KOPT-K1 (cell line): ENCODE measurements around the gene GRK2.
"Not testable (repeated sequence)": the region's sequence is repeated elsewhere in the genome, so short reads cannot be mapped to it uniquely, and the experiment has no call there.

ENCODE experiments used
- H3K27ac ChIP-seq: fragments of 200-600 bp; sonication (generic); 2 replicates; pipeline ENCODE4 v1.5.1; 2016; ENCODE audit warnings: antibody characterized with exemption, mild to moderate bottlenecking, low read depth, low read length; ENCODE audit not compliant: poor library complexity, severe bottlenecking
- H3K36me3 ChIP-seq: fragments of 200-600 bp; sonication (generic); 2 replicates; pipeline ENCODE4 v1.5.1; 2017; ENCODE audit warnings: antibody characterized with exemption, mild to moderate bottlenecking, low read length, moderate library complexity; ENCODE audit not compliant: insufficient read depth
- H3K9me3 ChIP-seq: fragments of 200-600 bp; sonication (generic); 2 replicates; pipeline ENCODE4 v1.5.1; 2017; ENCODE audit warnings: antibody characterized with exemption, low read length, mild to moderate bottlenecking; ENCODE audit not compliant: insufficient read depth, poor library complexity, severe bottlenecking

The GRK2 gene

GRCh38 chr11:67248653-67249052 lies 17.6 kb upstream of the GRK2 start:
- no peak overlapping the region for H3K27ac ChIP-seq
- H3K36me3 ChIP-seq, result peaks cover 99% of the 10 kb centered on the region
- H3K9me3 ChIP-seq, result no peaks in the 10 kb centered on the region

GRCh38 chr11:67250059-67251043 lies 15.9 kb upstream of the GRK2 start:
- Histone ChIP-seq H3K27ac (no peak overlapping the region), H3K36me3 (peaks cover 99% of the 10 kb centered on the region), H3K9me3 (no peaks in the 10 kb centered on the region)

GRCh38 chr11:67251841-67252240 lies 14.4 kb upstream of the GRK2 start:
- H3K36me3 ChIP-seq, result peaks cover 99% of the 10 kb centered on the region
- H3K9me3 ChIP-seq, result no peaks in the 10 kb centered on the region
- H3K27ac ChIP-seq, result no peak overlapping the region

GRCh38 chr11:67252831-67253239 lies 13.4 kb upstream of the GRK2 start:
- Histone ChIP-seq H3K36me3 (peaks cover 96% of the 10 kb centered on the region), H3K27ac (no peak overlapping the region), H3K9me3 (no peaks in the 10 kb centered on the region)

GRCh38 chr11:67253872-67254624 lies 12.2 kb upstream of the GRK2 start:
- Histone ChIP-seq H3K9me3 (no peaks in the 10 kb centered on the region), H3K27ac (no peak overlapping the region), H3K36me3 (peaks cover 95% of the 10 kb centered on the region)

- Histone ChIP-seq H3K36me3 (peaks cover 88% of the 10 kb centered on the region), H3K27ac (no peak overlapping the region), H3K9me3 (no peaks in the 10 kb centered on the region)
Measured at GRCh38 chr11:67254798-67255197, 11.5 kb upstream of the GRK2 start.

GRCh38 chr11:67255353-67255752 lies 10.9 kb upstream of the GRK2 start:
- no peak overlapping the region for H3K27ac ChIP-seq
- no peaks in the 10 kb centered on the region for H3K9me3 ChIP-seq
- peaks cover 82% of the 10 kb centered on the region for H3K36me3 ChIP-seq

- peaks cover 77% of the 10 kb centered on the region for H3K36me3 ChIP-seq
- no peak overlapping the region for H3K27ac ChIP-seq
- no peaks in the 10 kb centered on the region for H3K9me3 ChIP-seq
Measured at GRCh38 chr11:67255864-67256263, 10.4 kb upstream of the GRK2 start.

GRCh38 chr11:67256477-67257135 lies 9.7 kb upstream of the GRK2 start:
- Histone ChIP-seq H3K9me3 (no peaks in the 10 kb centered on the region), H3K27ac (no peak overlapping the region), H3K36me3 (peaks cover 70% of the 10 kb centered on the region)

GRCh38 chr11:67260406-67260805 lies 5.9 kb upstream of the GRK2 start:
- Histone ChIP-seq H3K36me3 (peaks cover 32% of the 10 kb centered on the region), H3K27ac (no peak overlapping the region), H3K9me3 (no peaks in the 10 kb centered on the region)

GRCh38 chr11:67260885-67261639 lies 5.2 kb upstream of the GRK2 start:
- not testable (repeated sequence) for H3K27ac ChIP-seq, H3K9me3 ChIP-seq
- peaks cover 25% of the 10 kb centered on the region for H3K36me3 ChIP-seq

GRCh38 chr11:67261640-67261945 lies 4.7 kb upstream of the GRK2 start:
- Histone ChIP-seq H3K27ac (no peak overlapping the region), H3K9me3 (no peaks in the 10 kb centered on the region), H3K36me3 (peaks cover 20% of the 10 kb centered on the region)

GRCh38 chr11:67261946-67262681 lies 4.2 kb upstream of the GRK2 start:
- peaks cover 16% of the 10 kb centered on the region for H3K36me3 ChIP-seq
- no peaks in the 10 kb centered on the region for H3K9me3 ChIP-seq
- peak overlapping the region; percentile 75 for H3K27ac ChIP-seq
